Measurements from ENCODE around the gene PCBD2. TPM values are rescaled to one million over a fixed set of nuclear protein-coding genes. Genes with fewer than 3 reads are reported as not detected.
A peak's percentile ranks its signal among the peaks of the same experiment; 100 is the strongest.

Gene PCBD2
- total and polyA plus RNA-seq, 2 donors (not counting 1 experiment from before 2014, with no cell fraction given) = 3.8 to 5.4 TPM

DNA sequence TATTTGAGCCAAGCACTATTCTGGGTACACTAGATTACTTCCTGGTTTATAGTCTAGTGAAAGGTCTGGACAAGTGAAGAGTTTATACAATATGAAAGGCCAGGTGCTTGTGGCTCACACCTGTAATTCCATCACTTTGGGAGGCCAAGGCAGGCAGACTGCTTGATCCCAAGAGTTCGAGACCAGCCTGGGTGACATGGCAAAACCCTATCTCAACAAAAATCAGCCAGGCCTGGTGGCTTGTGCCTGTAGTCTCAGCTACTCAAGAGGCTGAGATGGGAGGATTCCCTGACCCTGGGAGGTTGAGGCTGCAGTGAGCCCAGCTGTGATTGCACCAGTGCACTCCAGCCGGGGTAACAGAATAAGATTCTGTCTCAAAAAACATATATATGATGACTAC, 40.2 kb upstream of the PCBD2 start:
- TF ChIP-seq, protein P1, sequence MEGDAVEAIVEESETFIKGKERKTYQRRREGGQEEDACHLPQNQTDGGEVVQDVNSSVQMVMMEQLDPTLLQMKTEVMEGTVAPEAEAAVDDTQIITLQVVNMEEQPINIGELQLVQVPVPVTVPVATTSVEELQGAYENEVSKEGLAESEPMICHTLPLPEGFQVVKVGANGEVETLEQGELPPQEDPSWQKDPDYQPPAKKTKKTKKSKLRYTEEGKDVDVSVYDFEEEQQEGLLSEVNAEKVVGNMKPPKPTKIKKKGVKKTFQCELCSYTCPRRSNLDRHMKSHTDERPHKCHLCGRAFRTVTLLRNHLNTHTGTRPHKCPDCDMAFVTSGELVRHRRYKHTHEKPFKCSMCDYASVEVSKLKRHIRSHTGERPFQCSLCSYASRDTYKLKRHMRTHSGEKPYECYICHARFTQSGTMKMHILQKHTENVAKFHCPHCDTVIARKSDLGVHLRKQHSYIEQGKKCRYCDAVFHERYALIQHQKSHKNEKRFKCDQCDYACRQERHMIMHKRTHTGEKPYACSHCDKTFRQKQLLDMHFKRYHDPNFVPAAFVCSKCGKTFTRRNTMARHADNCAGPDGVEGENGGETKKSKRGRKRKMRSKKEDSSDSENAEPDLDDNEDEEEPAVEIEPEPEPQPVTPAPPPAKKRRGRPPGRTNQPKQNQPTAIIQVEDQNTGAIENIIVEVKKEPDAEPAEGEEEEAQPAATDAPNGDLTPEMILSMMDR (conservative IDR thresholded peaks at IDR 0.05 in 1 of 2, IDR thresholded peaks at IDR 0.05 in 1 of 2; ENCODE audit: low read depth in 1 of 2, low read length in 2 of 2) = no peak
- no peak for TF ChIP-seq EZH2 (IDR thresholded peaks at IDR 0.05; ENCODE audit: low read length, missing control alignments)
- Histone ChIP-seq H3K4me2 (ENCODE audit: extremely low read depth, insufficient read depth, low read length) (no peak overlapping the region), H4K20me1 (ENCODE audit: control insufficient read depth, extremely low read depth, insufficient read depth, low read length) (no peaks in the 10 kb centered on the region), H3K27ac (ENCODE audit: insufficient read depth, low read length) (no peak overlapping the region), H3K4me1 (ENCODE audit: control insufficient read depth, extremely low read depth, insufficient read depth, low read length) (no peaks in the 10 kb centered on the region), H3K9ac (ENCODE audit: insufficient read depth, low read length) (no peak overlapping the region), H2AFZ (ENCODE audit: low read length) (no peak overlapping the region), H3K79me2 (ENCODE audit: control insufficient read depth, insufficient read depth, low read length) (no peaks in the 10 kb centered on the region), H3K9me3 (ENCODE audit: control insufficient read depth, insufficient read depth, low read depth, low read length) (no peaks in the 10 kb centered on the region), H3K27me3 (ENCODE audit: control insufficient read depth, insufficient read depth, low read length) (no peaks in the 10 kb centered on the region), H3K36me3 (ENCODE audit: control insufficient read depth, insufficient read depth, low read length) (peaks cover 2% of the 10 kb centered on the region), H3K4me3 (replicated peaks in 1 of 4; ENCODE audit: control extremely low read depth in 1 of 4, insufficient read depth in 1 of 4, low read depth in 3 of 4, low read length in 4 of 4) (no peak overlapping the region)
- DNase-seq (ENCODE audit: low read depth in 2 of 2) = no peak

DNA sequence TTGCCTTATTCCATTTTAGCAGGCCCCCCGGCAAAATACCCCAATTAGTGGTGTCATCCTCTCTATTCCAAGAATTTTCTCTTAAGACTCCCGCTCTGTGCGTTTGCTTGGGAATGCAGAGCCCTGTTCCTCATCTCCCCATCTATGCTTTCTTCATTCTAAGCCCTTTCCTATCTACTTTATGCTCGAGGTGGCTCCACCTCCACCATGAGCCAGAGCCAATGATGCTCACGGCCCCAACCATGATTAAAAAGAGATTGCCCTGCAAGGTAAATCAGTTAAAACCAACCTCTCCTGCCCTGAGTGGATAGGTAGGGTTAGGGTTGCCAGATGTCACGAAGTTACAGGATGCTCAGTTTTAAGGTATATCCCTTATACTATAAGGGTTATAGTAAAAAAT, 31.4 kb upstream of the PCBD2 start:
- TF ChIP-seq, protein P1 (conservative IDR thresholded peaks at IDR 0.05 in 1 of 2, IDR thresholded peaks at IDR 0.05 in 1 of 2; ENCODE audit: low read depth in 1 of 2, low read length in 2 of 2) = no peak
- no peak for TF ChIP-seq EZH2 (IDR thresholded peaks at IDR 0.05; ENCODE audit: low read length, missing control alignments)
- no peak for DNase-seq (ENCODE audit: low read depth in 2 of 2)
- no peak overlapping the region for H3K9ac ChIP-seq (ENCODE audit: insufficient read depth, low read length)
- H3K4me2 ChIP-seq (ENCODE audit: extremely low read depth, insufficient read depth, low read length) = peak overlapping the region; percentile 83
- H3K27ac ChIP-seq (ENCODE audit: insufficient read depth, low read length) = peak overlapping the region; percentile 96
- H3K4me1 ChIP-seq (ENCODE audit: control insufficient read depth, extremely low read depth, insufficient read depth, low read length) = no peaks in the 10 kb centered on the region
- no peaks in the 10 kb centered on the region for H3K36me3 ChIP-seq (ENCODE audit: control insufficient read depth, insufficient read depth, low read length)
- H2AFZ ChIP-seq (ENCODE audit: low read length) = peak overlapping the region; percentile 97
- no peaks in the 10 kb centered on the region for H3K27me3 ChIP-seq (ENCODE audit: control insufficient read depth, insufficient read depth, low read length)
- H3K9me3 ChIP-seq (ENCODE audit: control insufficient read depth, insufficient read depth, low read depth, low read length) = no peaks in the 10 kb centered on the region
- no peaks in the 10 kb centered on the region for H4K20me1 ChIP-seq (ENCODE audit: control insufficient read depth, extremely low read depth, insufficient read depth, low read length)
- peak overlapping the region in 2 of 4 experiments; percentile 84 to 89 for H3K4me3 ChIP-seq (replicated peaks in 1 of 4; ENCODE audit: control extremely low read depth in 1 of 4, insufficient read depth in 1 of 4, low read depth in 3 of 4, low read length in 4 of 4)
- peaks cover 19% of the 10 kb centered on the region for H3K79me2 ChIP-seq (ENCODE audit: control insufficient read depth, insufficient read depth, low read length)

DNA sequence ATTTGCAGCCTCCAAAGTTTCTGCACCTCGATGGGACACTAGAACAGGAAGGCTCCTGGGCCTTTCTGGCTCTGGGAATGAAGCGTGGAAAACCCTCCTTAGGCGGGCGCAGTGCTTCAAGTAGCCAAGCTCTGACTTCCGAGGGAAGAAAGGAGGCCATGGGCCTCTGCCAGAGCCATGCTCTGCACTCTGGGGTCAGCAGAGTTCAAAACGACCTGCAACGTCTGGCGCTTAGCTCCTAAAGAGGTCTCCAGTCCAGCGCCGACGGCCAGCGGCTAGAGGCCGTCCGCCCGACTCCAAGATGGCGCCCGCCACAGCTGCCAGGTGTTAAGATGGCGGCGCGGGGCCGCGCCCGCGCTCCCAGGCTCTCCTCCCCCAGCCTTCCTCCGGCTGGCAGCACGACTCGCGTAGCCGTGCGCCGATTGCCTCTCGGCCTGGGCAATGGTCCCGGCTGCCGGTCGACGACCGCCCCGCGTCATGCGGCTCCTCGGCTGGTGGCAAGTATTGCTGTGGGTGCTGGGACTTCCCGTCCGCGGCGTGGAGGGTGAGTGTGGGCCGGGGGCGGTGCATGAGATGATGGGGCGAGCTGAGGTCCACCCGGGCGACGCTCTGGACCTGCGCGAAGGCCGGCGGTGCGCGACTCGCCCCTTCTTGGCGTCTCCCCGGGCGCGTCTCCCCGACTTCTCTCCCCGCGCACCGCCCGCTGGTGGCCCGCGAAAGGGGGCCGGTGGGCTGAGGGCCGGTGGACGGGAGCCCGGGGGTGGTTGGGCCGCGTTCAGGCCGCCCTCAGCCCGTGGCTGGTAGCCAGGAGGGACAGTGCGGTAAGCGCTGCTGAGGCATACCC, 30.7 kb upstream of the PCBD2 start, which contains the start of gene TXNDC15:
Gene TXNDC15, plus strand, starts transcription at position 385 of the 844 bp plus-strand sequence. Its CDS starts 57 bp downstream, at position 442.
- Histone ChIP-seq H3K4me3 (replicated peaks in 1 of 4; ENCODE audit: control extremely low read depth in 1 of 4, insufficient read depth in 1 of 4, low read depth in 3 of 4, low read length in 4 of 4) (peak within 1 kb of the TSS; percentile 51 to 93 (median 86)), H3K4me1 (ENCODE audit: control insufficient read depth, extremely low read depth, insufficient read depth, low read length) (no peaks in the 10 kb centered on the region), H2AFZ (ENCODE audit: low read length) (peak within 1 kb of the TSS; percentile 97), H3K9me3 (ENCODE audit: control insufficient read depth, insufficient read depth, low read depth, low read length) (no peaks in the 10 kb centered on the region), H3K9ac (ENCODE audit: insufficient read depth, low read length) (peak within 1 kb of the TSS; percentile 99), H3K4me2 (ENCODE audit: extremely low read depth, insufficient read depth, low read length) (peak within 1 kb of the TSS; percentile 83), H3K36me3 (ENCODE audit: control insufficient read depth, insufficient read depth, low read length) (no peaks in the 10 kb centered on the region), H3K27ac (ENCODE audit: insufficient read depth, low read length) (peak within 1 kb of the TSS; percentile 96), H3K27me3 (ENCODE audit: control insufficient read depth, insufficient read depth, low read length) (no peaks in the 10 kb centered on the region), H3K79me2 (ENCODE audit: control insufficient read depth, insufficient read depth, low read length) (peaks cover 19% of the 10 kb centered on the region), H4K20me1 (ENCODE audit: control insufficient read depth, extremely low read depth, insufficient read depth, low read length) (no peaks in the 10 kb centered on the region)
- peak; percentile 82 to 88 for DNase-seq (ENCODE audit: low read depth in 2 of 2)
- TF ChIP-seq EZH2 (IDR thresholded peaks at IDR 0.05; ENCODE audit: low read length, missing control alignments) = no peak
- TF ChIP-seq, protein P1 (conservative IDR thresholded peaks at IDR 0.05 in 1 of 2, IDR thresholded peaks at IDR 0.05 in 1 of 2; ENCODE audit: low read depth in 1 of 2, low read length in 2 of 2) = no peak

All from fibroblast of lung (primary cell).